Posterior cingulate gyrus (tissue), 11 donors: ENCODE results near the gene OLFM1.

Source experiments
- DNase-seq, 10 donors: peaks; one replicate each; pipeline versions ENCODE4 v3.0.0 to v3.0.0-alpha.2; 2020 to 2021; ENCODE audit warnings: mixed read lengths in 3 of 10
- intact Hi-C: fragments of 100-400 bp; cut with DNase I; formaldehyde crosslinking; loops from one replicate; pipeline ENCODE4 v1.15.1; 2023

The OLFM1 gene

DNA sequence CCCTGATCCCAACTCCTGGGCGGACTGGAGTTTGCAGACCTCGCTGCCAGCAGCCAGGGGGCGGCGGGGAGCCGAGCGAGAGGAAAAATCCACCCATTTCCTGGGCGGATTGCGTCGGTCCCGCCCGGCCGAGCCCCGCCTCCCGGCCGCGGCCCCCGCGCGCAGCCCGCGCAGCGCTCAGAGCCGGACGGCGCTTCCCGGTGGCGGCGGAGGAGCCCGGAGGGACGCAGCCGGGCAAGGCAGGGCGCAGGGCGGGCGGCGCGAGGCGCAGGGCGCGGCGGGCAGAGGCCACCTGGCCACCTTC is at the start of gene OLFM1:
TSS of gene OLFM1 (plus strand) at position 180 of the 304 bp plus-strand sequence. CDS start 322 bp downstream, outside the sequence.
- intact Hi-C loops: no loop called here
- DNase-seq: peak; percentile 59 to 98 (median 87)

DNA sequence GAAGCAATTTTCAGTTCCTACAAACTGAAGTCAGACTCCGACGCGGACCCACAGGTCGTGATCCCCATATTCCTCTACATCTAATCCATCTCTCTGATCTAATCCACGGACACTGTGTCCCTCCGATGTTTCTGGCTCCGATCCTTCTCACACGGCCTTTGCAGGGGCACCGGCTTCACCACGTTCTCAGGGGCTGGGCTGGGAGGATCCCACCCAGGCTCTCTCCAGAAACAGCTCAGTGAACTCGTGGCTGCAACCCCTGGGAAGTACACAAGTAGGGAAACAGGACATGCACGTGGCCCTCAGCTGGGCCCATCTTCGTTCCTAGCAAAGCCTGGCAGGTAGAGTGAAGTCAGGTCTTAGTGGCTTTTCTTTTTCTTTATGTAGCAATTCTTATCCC is 49.1 kb upstream of the OLFM1 start:
- intact Hi-C loops: no loop called here
- peak in 2 of 10 donors; percentile 55 to 69 for DNase-seq

- intact Hi-C loops: no loop called here
- DNase-seq: peak in 1 of 10 donors; percentile 51
Measured at GRCh38 chr9:135038826-135039225, 48.6 kb upstream of the OLFM1 start.

DNA sequence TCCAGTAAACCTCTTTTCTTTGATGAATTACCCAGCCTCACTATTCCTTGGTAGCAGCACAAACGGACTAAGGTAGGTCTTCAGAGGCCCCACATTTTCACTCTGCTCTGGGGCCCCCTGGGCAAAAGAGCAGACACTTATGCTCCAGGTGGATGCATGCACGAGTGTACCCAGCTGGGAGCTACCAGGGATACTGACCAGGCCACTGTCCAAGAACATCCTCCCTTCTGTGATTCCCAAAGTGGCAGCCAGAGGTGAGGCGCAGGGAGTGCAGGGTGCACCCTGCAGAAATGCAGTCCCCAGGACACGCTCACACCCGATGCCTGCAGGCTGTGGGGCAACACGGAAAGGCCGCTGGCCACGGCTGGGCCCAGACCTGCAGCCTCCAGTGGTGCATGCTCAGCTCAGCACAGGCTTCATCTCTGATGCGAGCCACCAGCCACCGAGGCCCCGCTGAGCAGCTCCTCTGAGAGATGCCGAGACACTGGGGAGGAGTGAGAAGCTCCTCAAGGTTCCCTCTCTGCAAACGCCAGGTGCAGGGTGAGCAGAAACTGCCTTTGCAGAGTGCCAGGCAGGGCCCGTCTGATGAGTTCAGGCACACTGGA is 48.1 kb upstream of the OLFM1 start:
- intact Hi-C loops: no loop called here
- peak in 2 of 10 donors; percentile 72 to 75 for DNase-seq

DNA sequence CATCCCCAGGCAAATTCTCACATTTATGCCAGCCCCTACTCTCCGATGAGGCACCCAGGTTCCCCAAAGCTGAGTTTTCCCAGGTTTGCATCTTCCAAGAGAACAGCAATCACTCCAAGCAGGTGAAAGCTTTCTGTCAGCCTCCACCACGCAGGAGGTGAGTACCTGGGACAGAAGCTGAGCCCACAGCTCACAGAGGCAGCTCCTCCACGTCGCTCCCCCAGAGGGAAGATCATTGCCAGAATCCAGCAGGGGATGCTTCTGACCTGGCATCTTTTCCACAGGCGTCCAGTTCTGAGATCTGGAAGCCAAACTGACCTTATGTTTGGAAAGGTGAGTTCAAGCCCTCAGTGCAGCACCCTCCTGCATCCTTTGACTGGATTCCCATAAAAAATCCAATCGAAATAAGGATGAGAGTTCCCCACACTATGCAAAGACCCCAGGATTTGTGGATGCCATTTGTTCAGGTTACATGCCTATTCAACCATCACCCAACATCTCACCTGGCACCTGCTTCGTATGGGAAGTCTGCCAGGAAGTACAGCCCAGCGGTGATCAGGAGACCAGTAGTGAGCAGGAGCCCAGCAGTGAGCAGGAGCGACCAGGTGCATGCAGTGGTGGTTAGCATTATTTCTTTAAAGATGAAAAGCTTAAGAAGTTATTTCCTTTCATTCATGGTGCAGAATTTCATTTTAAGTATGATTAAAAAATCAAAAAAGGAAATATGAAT is 47.4 kb upstream of the OLFM1 start:
- intact Hi-C loops: no loop called here
- DNase-seq: peak in 1 of 10 donors; percentile 29

DNA sequence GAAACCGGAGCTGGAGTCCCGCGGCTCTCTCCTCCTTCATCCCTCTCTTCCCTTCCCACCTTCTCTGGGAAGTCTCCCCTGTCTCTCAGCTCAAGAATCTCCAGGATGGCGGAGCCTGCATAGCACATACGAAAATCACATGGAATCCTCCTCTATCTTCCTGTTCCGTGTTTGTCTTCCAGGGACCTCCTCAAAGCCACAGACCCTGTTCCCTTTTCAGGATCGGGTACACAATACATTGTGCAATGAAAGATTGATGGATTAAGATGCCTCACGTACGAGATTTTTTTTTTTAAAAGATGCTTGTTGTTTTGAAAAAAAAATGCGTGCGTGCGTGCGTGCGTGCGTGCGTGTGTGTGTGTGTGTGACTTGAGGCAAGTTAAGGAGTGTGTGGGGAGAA is 46.6 kb upstream of the OLFM1 start:
- peak in 2 of 10 donors; percentile 35 to 40 for DNase-seq
- intact Hi-C loops: no loop called here

- no peak for DNase-seq
Measured at GRCh38 chr9:135043345-135043744, 44.1 kb upstream of the OLFM1 start.

DNA sequence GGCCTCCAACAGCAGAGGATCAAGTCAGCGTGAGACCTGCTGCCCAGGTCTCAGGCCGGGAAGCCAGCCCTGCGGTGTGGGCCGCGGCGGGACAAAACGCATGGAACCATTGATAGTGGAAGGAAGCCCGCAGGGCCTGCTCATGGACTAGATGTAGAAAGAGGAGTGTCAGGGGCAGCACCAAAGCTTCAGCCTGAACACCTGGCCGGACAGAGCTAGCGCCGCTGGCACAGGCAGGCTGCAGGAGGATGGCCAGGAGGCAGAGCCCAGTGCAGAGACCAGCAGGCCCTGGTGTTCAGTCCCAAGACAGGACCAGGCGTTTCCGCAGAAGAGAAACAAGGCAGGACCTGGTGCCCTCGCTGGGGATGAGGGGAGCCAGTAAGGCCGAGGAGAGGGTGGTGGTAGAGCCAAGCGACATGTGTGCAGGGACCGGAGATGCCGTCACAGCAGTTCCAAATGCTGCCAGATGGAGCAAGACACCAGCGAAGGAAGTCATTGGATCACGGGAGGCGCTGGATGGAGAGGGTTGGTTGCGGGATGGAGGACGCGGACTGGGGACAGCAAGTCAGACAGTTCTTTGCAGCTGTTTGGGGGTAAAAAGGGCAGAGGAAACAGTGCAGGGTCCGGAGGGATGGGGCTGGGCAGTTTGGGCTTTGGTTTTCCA is 42.1 kb upstream of the OLFM1 start:
- DNase-seq: peak in 2 of 10 donors; percentile 73 to 77
- intact Hi-C loops: no loop called here

More at GRCh38 chr9:135043345-135043744, 44.1 kb upstream of the OLFM1 start:
- intact Hi-C loops: no loop called here

DNA sequence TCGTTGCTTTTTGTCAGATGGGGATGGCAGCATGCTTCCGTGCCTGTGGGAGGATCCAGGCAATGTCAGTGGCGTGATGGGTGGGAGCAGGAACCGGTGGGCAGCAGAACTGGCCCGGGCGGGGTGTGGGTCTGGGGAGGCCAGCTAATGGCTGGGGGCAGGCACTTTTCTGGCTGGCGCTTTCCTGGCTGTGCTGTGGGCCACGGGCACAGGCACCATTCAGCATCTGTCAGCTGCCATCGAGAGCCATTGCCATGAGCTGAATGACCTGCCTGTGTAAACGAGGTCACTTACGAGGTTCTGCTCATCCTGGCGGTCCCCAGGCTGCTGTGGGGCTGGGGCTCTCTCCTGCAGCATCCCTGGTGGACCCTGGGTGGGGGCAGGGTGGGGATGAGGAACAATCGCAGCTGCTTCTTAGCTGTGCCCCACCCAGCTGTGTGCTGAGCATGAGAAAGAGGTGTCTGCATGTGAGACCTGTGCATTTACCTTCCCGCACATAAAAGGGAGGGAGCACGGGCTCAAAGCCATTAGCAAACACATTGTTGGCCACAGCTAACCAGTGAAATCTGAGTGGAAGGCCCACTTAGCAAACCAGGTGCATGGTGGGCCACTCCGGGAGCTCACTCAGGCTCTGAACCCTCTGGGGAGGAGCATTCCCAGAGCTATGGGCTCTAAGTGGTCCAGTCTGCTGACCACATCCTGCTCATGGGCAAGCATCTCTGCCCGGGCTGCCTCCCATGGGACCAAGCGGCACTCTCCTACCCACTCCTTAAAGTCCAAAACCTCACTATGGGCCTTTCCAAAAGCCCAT is 41.3 kb upstream of the OLFM1 start:
- intact Hi-C loops: no loop called here
- peak in 2 of 10 donors; percentile 72 to 83 for DNase-seq

GRCh38 chr9:135046739-135047350 is 40.6 kb upstream of the OLFM1 start:
- peak in 2 of 10 donors; percentile 69 to 81 for DNase-seq
- intact Hi-C loops: no loop called here

DNA sequence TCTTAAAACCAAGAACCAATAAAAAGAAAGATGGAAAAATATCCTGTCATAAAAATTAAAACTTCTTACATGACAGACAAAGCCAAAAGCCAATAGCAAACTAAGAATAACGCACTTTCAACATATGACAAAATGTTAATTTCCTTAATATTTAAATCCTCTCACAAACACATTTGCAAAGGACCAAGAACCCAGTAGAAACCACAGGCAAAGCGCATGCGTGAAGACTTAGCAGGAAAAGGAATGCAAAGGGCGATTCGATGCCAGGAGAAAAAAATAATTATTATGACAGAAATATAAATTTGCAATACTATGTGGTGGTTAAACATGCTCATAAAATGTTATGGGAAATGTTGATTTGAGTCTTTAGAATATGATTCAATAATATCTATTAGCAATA is 39.9 kb upstream of the OLFM1 start:
- intact Hi-C loops: no loop called here
- DNase-seq: no peak

GRCh38 chr9:135048046-135048757 is 39.3 kb upstream of the OLFM1 start:
- DNase-seq: peak in 2 of 10 donors; percentile 42 to 50
- intact Hi-C loops: no loop called here

DNA sequence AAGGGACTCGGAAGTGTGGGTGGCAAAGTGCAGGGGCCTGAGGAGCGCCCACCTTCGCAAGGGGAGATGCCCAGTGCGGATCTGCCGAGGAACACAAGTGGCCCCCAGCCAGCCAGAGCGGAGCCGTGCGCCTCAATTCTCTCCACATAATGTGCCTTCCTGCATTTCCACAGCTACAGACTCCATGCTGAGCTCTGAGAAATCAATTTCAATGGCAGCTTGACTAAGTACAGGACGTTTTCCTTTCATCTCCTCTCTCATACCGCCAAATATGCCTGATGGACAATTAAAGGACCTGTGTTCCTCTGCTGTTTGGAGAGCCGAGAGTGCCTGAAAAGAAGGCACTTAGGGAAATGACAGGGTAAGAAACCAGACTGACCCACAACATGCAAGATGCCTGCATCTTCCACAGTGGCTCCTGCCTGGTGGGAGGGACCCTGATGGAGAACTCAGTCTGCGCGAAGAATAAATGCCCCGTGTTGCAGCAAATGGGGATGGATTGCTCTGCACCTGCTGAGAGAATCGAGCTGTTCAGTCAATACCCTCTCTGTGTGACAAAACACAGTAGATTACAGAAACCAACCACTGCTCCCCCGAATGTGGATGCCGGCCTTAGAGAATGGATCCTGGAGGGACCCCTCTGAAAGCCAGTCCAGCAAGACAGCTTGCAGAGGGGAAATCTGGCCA is 38.6 kb upstream of the OLFM1 start:
- intact Hi-C loops: no loop called here
- peak in 1 of 10 donors; percentile 43 for DNase-seq

- intact Hi-C loops: no loop called here
- peak in 2 of 10 donors; percentile 26 to 56 for DNase-seq
Measured at GRCh38 chr9:135049460-135049859, 38.0 kb upstream of the OLFM1 start.

- DNase-seq: peak in 2 of 10 donors; percentile 63 to 75
- intact Hi-C loops: no loop called here
Measured at GRCh38 chr9:135050072-135050990, 37.1 kb upstream of the OLFM1 start.

- intact Hi-C loops: no loop called here
- DNase-seq: peak in 2 of 10 donors; percentile 59 to 64
Measured at GRCh38 chr9:135051316-135052038, 36.0 kb upstream of the OLFM1 start.

DNA sequence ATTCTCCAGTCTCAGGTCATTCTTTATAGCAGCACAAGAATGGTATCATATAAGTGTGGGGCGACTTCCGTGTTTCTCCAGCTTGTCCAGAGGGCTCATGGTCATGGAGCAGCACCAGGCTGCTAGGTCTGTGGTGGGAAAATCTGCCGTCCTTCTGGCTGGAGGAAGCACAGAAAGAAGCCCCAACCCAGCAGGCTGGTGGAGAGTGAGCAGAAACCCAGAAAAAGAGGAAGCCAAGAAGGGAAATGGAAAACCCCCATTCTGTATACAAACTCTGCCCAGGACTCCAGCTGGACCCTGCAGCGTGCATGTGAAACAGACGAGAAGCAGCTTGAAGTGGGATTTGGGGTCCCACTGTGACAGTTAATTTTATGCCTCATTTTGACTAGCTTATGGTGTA is 34.3 kb upstream of the OLFM1 start:
- intact Hi-C loops: no loop called here
- peak in 2 of 10 donors; percentile 22 to 43 for DNase-seq
